HG03469 (cell line): ENCODE measurements around the gene MTMR10.

Experiments
- ATAC-seq: cut with Tn5 transposase; IDR thresholded peaks from one replicate; pipeline ENCODE4 v1.9.1; 2021; ENCODE audit warnings: mild to moderate bottlenecking, moderate library complexity, moderate number of reproducible peaks; ENCODE audit not compliant: unreplicated experiment

MTMR10 gene

GRCh38 chr15:30921781-30922479 lies 69.5 kb downstream of the MTMR10 start:
- ATAC-seq, result no peak

GRCh38 chr15:30921106-30921505 lies 70.3 kb downstream of the MTMR10 start:
- ATAC-seq, result no peak

DNA sequence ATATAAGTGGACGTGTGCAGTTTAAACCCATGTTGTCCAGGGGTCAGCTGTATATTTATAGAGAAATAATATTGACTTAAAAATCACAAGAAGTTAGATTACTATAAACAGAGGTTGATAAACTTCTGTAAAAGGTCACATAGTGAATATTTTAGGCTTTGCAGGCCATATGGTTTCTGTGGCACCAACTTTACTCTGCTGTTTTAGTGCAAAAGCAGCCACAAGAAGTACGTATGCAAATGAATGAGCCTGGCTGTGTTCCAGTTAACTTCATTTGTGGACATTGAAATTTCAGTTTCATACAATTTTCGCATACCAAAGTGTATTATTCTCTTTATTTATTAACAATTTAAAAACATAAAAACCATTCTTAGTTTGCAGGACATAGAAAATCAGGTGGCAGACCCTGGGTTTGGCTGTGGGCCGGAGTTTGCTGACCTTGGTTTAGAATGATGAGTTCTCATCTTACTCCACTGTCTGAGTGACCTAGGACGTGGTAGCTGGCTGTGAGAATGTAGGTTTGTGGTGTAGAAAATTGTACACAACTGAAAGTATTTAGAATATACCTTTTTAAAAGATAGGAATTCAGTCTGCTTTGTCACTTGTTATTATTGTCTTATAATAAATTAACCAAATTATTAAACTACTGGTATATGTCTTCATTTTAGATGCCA lies 71.4 kb downstream of the MTMR10 start:
- no peak for ATAC-seq

DNA sequence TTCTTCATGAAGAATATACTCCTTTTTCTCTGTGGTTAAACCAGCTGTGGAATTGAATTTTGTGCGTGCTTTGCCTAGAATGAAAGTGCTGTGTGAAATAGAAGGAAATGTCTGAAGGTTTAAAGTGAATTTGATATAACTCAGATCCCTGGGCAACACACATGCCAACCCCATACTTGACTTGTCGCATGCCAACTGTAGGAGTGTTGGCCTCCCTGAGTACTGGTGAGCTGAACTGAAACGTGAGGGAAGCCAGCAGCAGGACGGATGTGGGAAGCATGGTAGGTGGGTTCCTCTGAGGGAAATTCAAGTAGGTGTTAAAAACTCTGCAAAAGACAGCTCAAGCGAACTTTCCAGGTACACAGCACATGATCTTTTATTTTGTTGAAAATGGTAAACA lies 73.1 kb downstream of the MTMR10 start:
- ATAC-seq, result no peak

DNA sequence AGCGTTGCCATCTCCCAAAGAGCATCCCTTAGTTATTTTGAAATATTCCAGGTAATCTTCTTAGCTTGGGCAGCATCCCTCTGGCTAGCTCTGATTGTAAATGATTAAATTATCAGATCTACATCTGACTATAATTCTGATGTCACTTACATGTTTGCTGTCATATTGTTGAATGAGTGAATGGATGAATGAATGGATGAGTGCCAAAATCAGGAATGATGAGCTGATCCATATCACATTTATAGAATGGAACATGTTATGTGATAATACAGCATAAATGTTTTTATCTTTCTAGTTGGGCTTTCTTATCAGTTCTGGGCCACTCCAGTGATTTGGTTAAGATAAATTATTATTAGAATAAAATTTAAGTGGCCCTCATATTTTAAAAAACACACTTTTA lies 73.8 kb downstream of the MTMR10 start:
- no peak for ATAC-seq

DNA sequence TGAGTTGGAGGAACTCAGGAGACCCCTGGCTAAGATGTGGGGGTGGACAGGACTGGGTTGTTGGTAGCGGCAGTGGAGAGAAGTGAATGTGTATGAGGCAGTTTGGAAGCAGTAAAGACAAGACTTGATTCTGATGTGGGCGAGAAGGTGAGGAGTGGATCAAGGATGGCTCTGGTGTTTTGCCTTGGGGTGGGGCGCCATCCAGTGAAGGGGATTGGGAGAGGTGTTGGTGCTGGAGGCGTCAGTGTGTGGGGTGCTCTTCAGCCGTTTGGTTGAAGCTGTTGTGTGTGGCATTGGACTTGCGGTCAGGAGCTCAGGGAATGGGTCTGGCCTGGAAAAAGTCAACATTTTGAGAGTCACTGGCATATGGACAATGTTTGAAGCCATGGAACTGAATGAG lies 74.4 kb downstream of the MTMR10 start:
- ATAC-seq, result no peak

DNA sequence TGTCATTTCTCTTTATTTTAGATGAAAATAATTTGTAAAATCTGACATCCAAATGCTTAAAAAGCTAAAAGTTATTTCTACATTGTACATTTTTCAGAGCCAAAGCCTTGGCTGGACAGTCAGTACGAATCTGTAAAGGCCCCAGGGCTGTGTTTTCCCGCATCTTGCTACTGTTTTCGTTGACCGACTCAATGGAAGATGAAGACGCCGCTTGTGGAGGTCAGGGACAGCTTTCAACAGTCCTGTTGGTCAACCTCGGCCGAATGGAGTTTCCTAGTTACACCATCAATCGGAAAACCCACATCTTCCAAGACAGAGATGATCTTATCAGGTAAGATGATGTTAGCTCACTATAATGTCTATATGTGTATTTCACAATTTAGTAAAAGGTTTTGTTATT lies 77.7 kb downstream of the MTMR10 start:
- no peak for ATAC-seq

- no peak for ATAC-seq
These were observed 85.1 kb downstream of the MTMR10 start for GRCh38 chr15:30906366-30906765.

GRCh38 chr15:30905821-30906220 lies 85.6 kb downstream of the MTMR10 start:
- ATAC-seq, result no peak

GRCh38 chr15:30904812-30905211 lies 86.6 kb downstream of the MTMR10 start:
- ATAC-seq, result no peak

GRCh38 chr15:30903497-30904187 lies 87.8 kb downstream of the MTMR10 start, which contains the start of gene FAN1:
FAN1 (plus strand) TSS chr15:30903915; CDS start chr15:30904664, 749 bp downstream.
- peak; percentile 84 for ATAC-seq

DNA sequence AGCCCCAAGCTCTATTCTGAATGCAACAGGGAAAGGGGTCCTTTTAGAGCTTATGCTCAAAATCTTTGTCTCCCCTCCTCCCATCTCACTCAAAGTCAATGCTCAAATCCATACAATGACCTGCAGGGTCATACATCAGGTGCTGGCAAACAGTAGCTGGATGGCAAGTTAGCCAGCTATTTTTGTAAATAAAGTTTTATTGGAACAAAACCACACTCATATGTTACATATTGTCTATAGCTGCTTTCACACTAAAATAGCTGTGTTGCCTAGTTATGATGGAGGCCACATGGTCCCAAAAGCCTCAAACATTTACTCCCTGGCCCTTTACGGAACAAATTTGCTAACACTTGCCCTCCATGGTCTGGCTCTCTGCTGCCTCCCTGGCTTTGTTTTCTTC lies 89.5 kb downstream of the MTMR10 start:
- no peak for ATAC-seq

DNA sequence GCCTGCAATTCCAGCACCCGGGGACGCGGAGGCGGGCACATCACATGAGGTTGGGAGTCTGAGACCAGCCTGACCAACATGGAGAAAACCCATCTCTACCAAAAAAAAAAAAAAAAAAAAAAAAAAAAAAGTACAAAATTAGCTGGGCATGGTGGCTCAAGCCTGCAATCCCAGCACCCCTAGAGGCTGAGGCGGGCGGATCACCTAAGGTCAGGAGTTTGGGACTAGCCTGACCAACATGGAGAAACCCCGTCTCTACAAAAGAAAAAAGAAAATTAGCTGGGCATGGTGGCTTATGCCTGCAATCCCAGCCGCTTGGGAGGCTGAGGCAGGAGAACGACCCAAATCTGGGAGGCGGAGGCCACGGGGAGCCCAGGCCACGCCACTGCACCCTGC lies 95.2 kb downstream of the MTMR10 start:
- no peak for ATAC-seq

GRCh38 chr15:30895461-30896210 lies 95.8 kb downstream of the MTMR10 start:
- no peak for ATAC-seq

DNA sequence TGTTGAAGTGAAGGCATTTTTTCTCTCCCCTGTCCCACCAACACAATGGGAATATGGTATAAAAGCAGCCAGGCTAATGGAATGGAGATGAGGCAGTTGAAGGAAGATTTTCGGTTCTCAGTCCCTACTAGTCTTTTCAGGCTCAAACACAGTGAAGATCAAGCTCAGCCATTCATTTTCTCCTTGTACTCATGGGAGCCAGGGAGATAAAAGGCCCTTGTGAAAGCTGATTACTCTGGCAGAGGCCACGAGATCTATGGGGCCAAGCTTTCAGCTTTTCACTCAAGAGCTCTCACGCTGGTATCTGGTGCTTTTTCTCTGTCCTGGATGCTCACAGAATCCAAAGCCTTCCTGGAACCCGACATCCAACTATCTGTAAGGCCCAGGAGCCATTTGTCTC lies 102.2 kb downstream of the MTMR10 start:
- ATAC-seq, result no peak
